Loucy (cell line): ENCODE results near the gene RAD9B.

Experiments
- H2AFZ ChIP-seq: fragments of 200-600 bp; sonication (generic); 2 replicates; pipeline ENCODE4 v1.6.0; 2016; ENCODE audit warnings: antibody characterized with exemption, mild to moderate bottlenecking, low read length, moderate library complexity
- H3F3A ChIP-seq: fragments of 200-600 bp; 2 replicates; pipeline ENCODE4 v1.6.0; 2016; ENCODE audit warnings: antibody characterized with exemption, low read depth, mild to moderate bottlenecking
- H3K27me3 ChIP-seq: fragments of 200-600 bp; sonication (generic); 2 replicates; pipeline ENCODE4 v1.6.1; 2014; ENCODE audit warnings: low read length, mild to moderate bottlenecking; ENCODE audit not compliant: insufficient read depth, poor library complexity, severe bottlenecking
- H3K36me3 ChIP-seq: fragments of 200-600 bp; sonication (generic); 2 replicates; pipeline ENCODE4 v1.6.1; 2016; ENCODE audit warnings: low read length; ENCODE audit not compliant: insufficient read depth
- H3K4me1 ChIP-seq: fragments of 200-600 bp; sonication (generic); 2 replicates; pipeline ENCODE4 v1.5.1; 2014; ENCODE audit warnings: low read length, mild to moderate bottlenecking; ENCODE audit not compliant: insufficient read depth, poor library complexity, severe bottlenecking
- H3K4me2 ChIP-seq: fragments of 200-600 bp; sonication (generic); 2 replicates; pipeline ENCODE4 v1.6.0; 2014; ENCODE audit warnings: antibody characterized with exemption, low read length, low read depth, mild to moderate bottlenecking; ENCODE audit not compliant: poor library complexity, severe bottlenecking
- H3K4me3 ChIP-seq: fragments of 200-600 bp; sonication (generic); 2 replicates; pipeline ENCODE4 v1.5.1; 2014; ENCODE audit warnings: low read length, mild to moderate bottlenecking, mixed read lengths; ENCODE audit not compliant: poor library complexity, severe bottlenecking
- H3K79me2 ChIP-seq: fragments of 200-600 bp; sonication (generic); 2 replicates; pipeline ENCODE4 v1.6.1; 2014; ENCODE audit warnings: low read length; ENCODE audit not compliant: insufficient read depth
- H3K9ac ChIP-seq: fragments of 200-600 bp; sonication (generic); 2 replicates; pipeline ENCODE4 v1.6.0; 2014; ENCODE audit warnings: mild to moderate bottlenecking, low read depth, low read length, moderate library complexity; ENCODE audit not compliant: poor library complexity, severe bottlenecking
- H3K9me2 ChIP-seq: fragments of 200-600 bp; sonication (generic); replicated peaks from 2 replicates; pipeline ENCODE4 v1.6.1; 2016; ENCODE audit warnings: low read depth, low read length, mixed read lengths
- H3K9me3 ChIP-seq: fragments of 200-600 bp; sonication (generic); 2 replicates; pipeline ENCODE4 v1.6.1; 2014; ENCODE audit warnings: mild to moderate bottlenecking, antibody characterized with exemption, low read length, low read depth; ENCODE audit not compliant: insufficient read depth
- H4K20me1 ChIP-seq: fragments of 200-600 bp; sonication (generic); 2 replicates; pipeline ENCODE4 v1.6.0; 2014; ENCODE audit warnings: antibody characterized with exemption, low read length, mild to moderate bottlenecking; ENCODE audit not compliant: insufficient read depth, poor library complexity, severe bottlenecking
- EZH2phosphoT487 ChIP-seq: fragments of 200-600 bp; IDR thresholded peaks from 2 replicates; pipeline ENCODE4 v1.6.1; 2018; ENCODE audit warnings: antibody characterized with exemption, mild to moderate bottlenecking, moderate library complexity, borderline replicate concordance
- TF ChIP-seq, protein P1 (sequence below): fragments of 200-600 bp; sonication (generic); conservative IDR thresholded peaks from 2 replicates; pipeline ENCODE4 v1.5.1; 2014; ENCODE audit warnings: mild to moderate bottlenecking, antibody characterized with exemption, low read length

The RAD9B gene

DNA sequence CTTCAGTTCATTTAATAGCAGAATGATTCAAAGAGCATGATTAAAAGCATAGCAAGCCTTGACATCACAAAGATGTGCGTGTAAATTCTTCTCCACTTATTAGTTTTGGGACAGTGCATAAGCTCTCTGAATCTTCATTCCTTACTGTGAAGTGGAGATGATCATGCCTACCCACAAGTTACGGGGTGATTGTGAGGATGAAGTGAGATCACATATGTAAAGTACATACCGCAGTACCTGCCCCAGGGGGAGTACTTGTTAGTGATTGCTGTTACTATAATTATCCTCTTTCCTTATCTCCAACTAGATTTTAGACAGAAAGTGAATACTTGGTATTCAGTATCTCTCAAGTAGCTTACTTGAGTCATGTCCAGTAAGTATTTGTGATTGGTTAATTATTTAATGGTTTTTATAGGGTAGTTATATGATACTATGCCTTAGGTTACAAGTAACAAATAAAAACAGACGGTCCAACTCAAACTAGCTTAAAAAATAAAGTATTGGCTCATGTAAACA, 6.0 kb downstream of the RAD9B start:
- no peaks in the 10 kb centered on the region for H3K9me2 ChIP-seq
- no peaks in the 10 kb centered on the region for H3K4me1 ChIP-seq
- no peaks in the 10 kb centered on the region for H3K9me3 ChIP-seq
- no peak overlapping the region for H3K4me2 ChIP-seq
- no peaks in the 10 kb centered on the region for H3K79me2 ChIP-seq
- H3K27me3 ChIP-seq: no peaks in the 10 kb centered on the region
- H3F3A ChIP-seq: peaks cover 2% of the 10 kb centered on the region; the same call in 1 of the 2 replicates
- no peaks in the 10 kb centered on the region for H4K20me1 ChIP-seq
- no peak for TF ChIP-seq EZH2phosphoT487
- TF ChIP-seq, protein P1, sequence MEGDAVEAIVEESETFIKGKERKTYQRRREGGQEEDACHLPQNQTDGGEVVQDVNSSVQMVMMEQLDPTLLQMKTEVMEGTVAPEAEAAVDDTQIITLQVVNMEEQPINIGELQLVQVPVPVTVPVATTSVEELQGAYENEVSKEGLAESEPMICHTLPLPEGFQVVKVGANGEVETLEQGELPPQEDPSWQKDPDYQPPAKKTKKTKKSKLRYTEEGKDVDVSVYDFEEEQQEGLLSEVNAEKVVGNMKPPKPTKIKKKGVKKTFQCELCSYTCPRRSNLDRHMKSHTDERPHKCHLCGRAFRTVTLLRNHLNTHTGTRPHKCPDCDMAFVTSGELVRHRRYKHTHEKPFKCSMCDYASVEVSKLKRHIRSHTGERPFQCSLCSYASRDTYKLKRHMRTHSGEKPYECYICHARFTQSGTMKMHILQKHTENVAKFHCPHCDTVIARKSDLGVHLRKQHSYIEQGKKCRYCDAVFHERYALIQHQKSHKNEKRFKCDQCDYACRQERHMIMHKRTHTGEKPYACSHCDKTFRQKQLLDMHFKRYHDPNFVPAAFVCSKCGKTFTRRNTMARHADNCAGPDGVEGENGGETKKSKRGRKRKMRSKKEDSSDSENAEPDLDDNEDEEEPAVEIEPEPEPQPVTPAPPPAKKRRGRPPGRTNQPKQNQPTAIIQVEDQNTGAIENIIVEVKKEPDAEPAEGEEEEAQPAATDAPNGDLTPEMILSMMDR: no peak
- no peak overlapping the region for H3K9ac ChIP-seq
- H2AFZ ChIP-seq: no peak overlapping the region
- H3K36me3 ChIP-seq: no peaks in the 10 kb centered on the region
- H3K4me3 ChIP-seq: no peak overlapping the region

- Histone ChIP-seq H3K36me3 (no peaks in the 10 kb centered on the region), H4K20me1 (no peaks in the 10 kb centered on the region), H3K4me1 (no peaks in the 10 kb centered on the region), H3K9ac (no peak overlapping the region), H3K79me2 (no peaks in the 10 kb centered on the region), H3K27me3 (no peaks in the 10 kb centered on the region), H3K9me2 (no peaks in the 10 kb centered on the region), H3K4me3 (no peak overlapping the region), H3K4me2 (no peak overlapping the region), H2AFZ (no peak overlapping the region), H3K9me3 (no peaks in the 10 kb centered on the region), H3F3A (no peaks in the 10 kb centered on the region)
- TF ChIP-seq, protein P1: no peak
- TF ChIP-seq EZH2phosphoT487: no peak
Measured at GRCh38 chr12:110513842-110514241, 11.7 kb downstream of the RAD9B start.

DNA sequence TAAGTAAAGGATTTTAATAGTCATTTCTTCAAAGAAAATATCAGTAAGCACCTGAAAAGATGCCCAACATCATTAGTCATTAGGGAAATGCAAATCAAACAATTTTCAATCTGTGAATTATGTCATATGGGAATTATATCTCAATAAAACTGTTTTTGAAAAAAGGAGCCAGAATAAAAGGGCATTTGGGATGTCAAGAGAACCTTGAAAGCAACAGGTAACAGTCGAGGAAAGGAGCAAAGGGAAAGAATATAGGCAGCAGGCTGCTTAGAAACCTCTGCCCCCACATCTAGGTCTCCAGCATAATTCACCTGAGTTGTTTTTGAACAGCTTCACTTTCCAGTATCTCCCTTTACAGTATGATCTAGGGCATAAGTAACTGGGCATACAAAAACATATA, 12.2 kb downstream of the RAD9B start:
- Histone ChIP-seq H3K4me2 (no peak overlapping the region), H4K20me1 (no peaks in the 10 kb centered on the region), H3K79me2 (no peaks in the 10 kb centered on the region), H3F3A (no peaks in the 10 kb centered on the region), H3K4me3 (no peak overlapping the region), H2AFZ (no peak overlapping the region), H3K36me3 (no peaks in the 10 kb centered on the region), H3K9ac (no peak overlapping the region), H3K27me3 (no peaks in the 10 kb centered on the region), H3K4me1 (no peaks in the 10 kb centered on the region), H3K9me3 (no peaks in the 10 kb centered on the region), H3K9me2 (no peaks in the 10 kb centered on the region)
- TF ChIP-seq EZH2phosphoT487: no peak
- TF ChIP-seq, protein P1: no peak
